Hematopoietic multipotent progenitor cell treated with erythropoietin and hydrocortisone succinate and interleukin-3 and kit ligand, for 15 days (in vitro differentiated cells): Measurements from ENCODE around the gene CCAR1.
"Not testable (repeated sequence)": the region's sequence is repeated elsewhere in the genome, so short reads cannot be mapped to it uniquely, and the experiment has no call there.

Source experiments
- DNase-seq: peaks from one replicate; pipeline ENCODE4 v3.0.0-alpha.2; 2015; ENCODE audit warnings: low spot score

CCAR1 gene

DNA sequence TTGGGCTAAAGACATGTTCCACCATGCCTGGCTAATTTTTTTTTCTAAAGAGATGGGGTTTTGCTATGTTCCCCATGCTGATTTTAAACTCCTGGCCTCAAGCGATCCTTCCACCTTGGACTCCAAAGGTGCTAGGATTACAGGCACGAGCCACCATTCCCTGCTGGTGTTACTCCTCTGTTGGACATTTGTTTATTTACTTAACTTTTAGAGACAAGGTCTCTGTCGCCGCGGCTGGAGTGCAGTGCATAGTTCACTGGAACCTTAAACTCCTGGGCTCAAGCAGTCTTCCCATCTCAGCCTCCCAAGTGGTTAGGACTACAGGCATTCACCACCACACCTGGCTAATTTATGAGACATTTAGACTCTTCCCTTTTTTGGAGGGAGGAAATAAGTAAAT, 38.9 kb downstream of the CCAR1 start:
- no peak for DNase-seq

DNA sequence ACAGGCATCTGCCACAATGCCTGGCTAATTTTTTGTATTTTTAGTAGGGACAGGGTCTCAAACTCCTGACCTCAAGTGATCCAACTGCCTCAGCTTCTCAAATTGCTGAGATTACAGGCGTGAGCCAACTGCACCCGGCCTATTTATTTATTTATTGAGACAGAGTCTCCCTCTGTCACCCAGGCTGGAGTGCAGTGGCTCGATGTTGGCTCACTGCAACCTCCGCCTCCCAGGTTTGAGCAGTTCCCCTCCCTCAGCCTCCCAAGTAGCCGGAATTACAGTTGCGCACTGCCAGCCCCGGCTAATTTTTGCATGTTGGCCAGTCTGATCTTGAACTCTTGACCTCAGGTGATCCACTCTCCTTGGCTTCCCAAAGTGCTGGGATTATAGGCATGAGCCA, 46.4 kb downstream of the CCAR1 start:
- DNase-seq, result not testable (repeated sequence)

GRCh38 chr10:68781613-68782574, 60.9 kb downstream of the CCAR1 start:
- DNase-seq, result no peak

DNA sequence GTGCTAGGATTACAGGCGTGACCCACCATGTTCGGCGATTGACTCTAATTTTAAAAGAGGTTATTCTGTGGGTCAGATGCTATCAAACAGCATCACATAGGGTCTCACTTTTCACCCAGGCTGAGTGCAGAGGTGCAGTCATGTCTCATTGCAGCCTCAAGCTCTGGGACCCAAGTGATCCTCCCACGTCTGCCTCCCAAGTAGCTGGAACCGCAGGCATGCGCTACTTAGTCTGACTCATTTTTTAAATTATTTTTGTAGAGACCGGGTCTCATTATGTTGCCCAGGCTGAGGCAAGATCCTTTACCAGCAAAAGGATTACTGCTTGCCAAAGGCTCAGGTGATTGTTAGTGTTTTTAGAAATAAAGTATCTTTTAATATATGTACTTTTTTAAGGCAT, 63.4 kb downstream of the CCAR1 start:
- DNase-seq, result no peak

DNA sequence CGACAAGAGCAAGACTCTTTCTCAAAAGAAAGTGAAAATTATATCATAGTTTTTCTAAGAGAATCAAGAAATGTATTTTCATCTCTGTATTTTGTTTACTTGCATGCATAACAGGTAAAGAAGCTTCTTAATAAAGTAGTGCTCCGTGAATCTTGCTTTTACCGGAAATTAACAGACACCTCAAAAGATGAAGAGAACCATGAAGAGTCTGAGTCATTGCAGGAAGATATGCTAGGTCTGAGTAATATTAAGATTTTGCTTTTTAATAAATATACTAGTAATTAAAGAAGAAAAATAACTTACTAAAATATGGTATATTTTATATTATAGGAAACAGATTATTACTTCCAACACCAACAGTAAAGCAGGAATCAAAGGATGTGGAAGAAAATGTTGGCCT, 66.8 kb downstream of the CCAR1 start:
- no peak for DNase-seq

DNA sequence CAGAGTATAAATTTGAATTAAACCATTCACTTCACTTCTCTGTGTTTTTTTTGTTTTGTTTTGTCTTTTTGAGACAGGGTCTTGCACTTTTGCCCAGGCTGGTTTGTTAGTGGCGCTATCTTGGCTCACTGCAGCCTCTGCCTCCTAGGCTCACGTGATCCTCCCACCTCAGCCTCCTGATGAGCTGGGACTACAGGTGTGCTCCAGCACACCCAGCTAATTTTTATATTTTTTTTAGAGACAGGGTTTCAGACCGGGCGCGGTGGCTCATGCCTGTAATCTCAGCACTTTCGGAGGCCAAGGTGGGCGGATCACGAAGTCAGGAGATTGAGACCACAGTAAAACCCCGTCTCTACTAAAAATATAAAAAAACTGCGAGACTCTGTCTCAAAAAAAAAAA, 69.4 kb downstream of the CCAR1 start:
- DNase-seq, result no peak

- no peak for DNase-seq
These were observed 71.1 kb downstream of the CCAR1 start for GRCh38 chr10:68792115-68792514.

GRCh38 chr10:68795886-68796532, 75.0 kb downstream of the CCAR1 start:
- DNase-seq, result no peak

GRCh38 chr10:68796605-68797004, 75.6 kb downstream of the CCAR1 start:
- no peak for DNase-seq

DNA sequence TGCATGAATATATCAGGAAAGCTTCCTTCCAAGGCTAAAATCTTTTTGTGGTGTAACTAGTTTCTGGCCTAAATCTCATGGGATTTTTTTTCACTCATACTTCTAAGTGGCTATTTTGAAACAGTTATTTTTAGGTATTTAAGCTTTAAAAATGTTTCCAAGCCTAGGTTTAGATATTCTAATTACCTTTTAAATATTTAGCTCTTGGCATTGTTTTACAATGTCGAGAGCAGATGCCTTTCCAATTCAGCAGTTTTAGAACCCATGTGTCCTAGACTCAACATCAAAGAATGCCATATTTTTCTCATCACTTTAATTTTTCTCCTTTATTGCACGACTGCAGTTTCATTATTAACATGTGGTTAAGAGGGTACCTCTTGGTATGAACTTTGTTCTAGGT, 79.2 kb downstream of the CCAR1 start:
- DNase-seq, result no peak

DNA sequence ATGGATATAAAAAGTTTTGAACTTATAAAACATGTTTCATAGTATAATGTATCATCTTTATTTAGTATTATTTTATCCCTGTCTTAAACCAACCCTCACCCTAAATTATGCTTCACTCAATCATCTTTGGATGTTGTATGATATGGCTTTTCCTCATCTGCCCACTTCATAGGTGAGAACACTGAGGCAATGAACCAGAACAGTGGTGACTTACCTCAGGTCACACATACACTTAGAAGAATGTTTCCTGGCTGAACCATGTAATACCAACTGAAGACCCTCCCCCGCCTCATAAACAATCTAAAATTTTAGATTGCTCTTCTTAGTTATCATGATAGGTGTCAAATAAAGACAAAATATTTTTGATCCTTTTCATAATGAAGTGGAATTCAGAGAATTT, 83.7 kb downstream of the CCAR1 start:
- DNase-seq, result no peak

DNA sequence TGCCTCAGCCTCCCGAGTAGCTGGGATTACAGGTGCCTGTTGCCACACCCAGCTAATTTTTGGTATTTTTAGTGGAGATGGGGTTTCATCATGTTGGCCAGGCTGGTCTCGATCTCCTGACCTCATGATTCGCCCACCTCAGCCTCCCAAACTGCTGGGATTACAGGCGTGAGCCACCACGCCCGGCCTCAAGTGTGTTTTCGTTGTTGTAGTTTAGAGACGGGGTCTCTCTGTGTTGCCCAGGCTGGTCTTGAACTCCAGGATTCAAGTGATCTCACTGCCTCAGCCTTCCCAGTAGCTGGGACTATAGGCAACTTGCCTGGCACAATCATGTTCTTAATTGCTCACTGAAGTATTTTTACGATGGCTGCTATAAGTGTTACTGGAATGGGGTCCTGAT, 89.8 kb downstream of the CCAR1 start:
- not testable (repeated sequence) for DNase-seq

- DNase-seq, result no peak
These were observed 90.4 kb downstream of the CCAR1 start for GRCh38 chr10:68811314-68812009.

GRCh38 chr10:68812420-68812819, 91.4 kb downstream of the CCAR1 start:
- DNase-seq, result no peak

GRCh38 chr10:68813559-68813958, 92.5 kb downstream of the CCAR1 start:
- DNase-seq, result no peak

GRCh38 chr10:68816796-68817412, 95.9 kb downstream of the CCAR1 start:
- no peak for DNase-seq

- not testable (repeated sequence) for DNase-seq
These were observed 99.3 kb downstream of the CCAR1 start for GRCh38 chr10:68820359-68820758.

- DNase-seq, result not testable (repeated sequence)
These were observed 101.6 kb downstream of the CCAR1 start for GRCh38 chr10:68822626-68823025.

- peak; percentile 37 for DNase-seq
These were observed 105.9 kb downstream of the CCAR1 start, which contains the start of gene STOX1 for GRCh38 chr10:68826764-68827591. Gene STOX1, plus strand, starts transcription at chr10:68827531. Its CDS starts 93 bp downstream, at chr10:68827624.

GRCh38 chr10:68827592-68827959, 106.5 kb downstream of the CCAR1 start:
- not testable (repeated sequence) for DNase-seq

DNA sequence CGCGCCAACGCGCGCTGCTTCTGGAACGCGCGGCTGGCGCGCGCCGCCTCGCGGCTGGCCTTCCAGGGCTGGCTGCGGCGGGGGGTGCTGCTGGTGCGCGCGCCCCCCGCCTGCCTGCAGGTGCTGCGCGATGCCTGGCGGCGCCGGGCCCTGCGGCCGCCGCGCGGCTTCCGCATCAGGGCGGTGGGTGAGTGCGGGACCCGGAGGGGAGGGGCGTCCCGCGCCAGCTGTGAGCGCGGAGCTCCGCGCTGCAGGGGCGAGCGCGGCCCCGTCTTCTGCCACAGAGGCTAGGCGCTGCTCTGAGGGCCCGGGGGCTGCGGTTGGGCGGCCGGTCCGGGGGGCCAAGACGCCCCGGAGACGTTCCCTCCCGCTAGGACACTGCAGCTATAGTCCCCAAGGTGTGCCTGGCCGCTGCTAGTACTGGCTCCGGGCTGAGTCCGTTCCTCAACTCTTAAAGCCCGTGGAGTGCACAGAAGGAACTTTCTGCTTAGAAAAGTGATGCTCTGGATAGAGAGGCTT, 107.1 kb downstream of the CCAR1 start:
- not testable (repeated sequence) for DNase-seq
